Measurements from ENCODE around the gene CDK15.

The CDK15 gene

GRCh38 chr2:201938781-201939180, 132.4 kb downstream of the CDK15 start:
- no peak for DNase-seq (ENCODE audit: low spot score)

- no peak for DNase-seq (ENCODE audit: low spot score)
Measured at GRCh38 chr2:201939453-201939941, 133.2 kb downstream of the CDK15 start.

GRCh38 chr2:201942531-201942930, 136.2 kb downstream of the CDK15 start:
- no peak for DNase-seq (ENCODE audit: low spot score)
